B cell (primary cell): ENCODE data around the gene FUOM. TPM values are rescaled to one million over a fixed set of nuclear protein-coding genes. Genes with fewer than 3 reads are reported as not detected.

Experiments used
- ATAC-seq: fragments of 200-7000 bp; cut with Tn5 transposase; one replicate; pipeline ENCODE4 v1.10.0; 2021; ENCODE audit warnings: low read depth, mild to moderate bottlenecking, moderate number of reproducible peaks, moderate library complexity
- CTCF ChIA-PET: fragments of 350-600 bp; sonication (Branson Sonifier 250); formaldehyde crosslinking; loops from one replicate; lab custom pipeline; 2021; ENCODE audit warnings: antibody characterized with exemption, inconsistent platforms; lab: Charles Lee
- POLR2A ChIA-PET: fragments of 350-600 bp; sonication (Branson Sonifier 250); formaldehyde crosslinking; loops from one replicate; lab custom pipeline; 2021; ENCODE audit warnings: antibody characterized with exemption; lab: Charles Lee
- DNase-seq: peaks from one replicate; pipeline ENCODE4 v3.0.0; 2013
- H2AFZ ChIP-seq: 2 replicates; pipeline ENCODE4 v1.6.1; 2012; ENCODE audit warnings: mild to moderate bottlenecking, low read depth, low read length; ENCODE audit not compliant: insufficient read depth, poor library complexity, severe bottlenecking
- H3K27ac ChIP-seq, 2 donors: 1 replicate in 1 of 2; 2 replicates in 1 of 2; pipeline ENCODE4 v1.5.1; 2012 to 2013; ENCODE audit warnings: low read length in 2 of 2, mild to moderate bottlenecking in 2 of 2, moderate library complexity in 1 of 2
- H3K27me3 ChIP-seq, 4 experiments: fragments of 200-600 bp in 1 of 4; sonication (generic) in 1 of 4; replicated peaks in 1 of 4; 1 replicate in 2 of 4; 2 replicates in 2 of 4; pipeline versions ENCODE4 v1.6.1 to v1.7.0; 2013 to 2016; ENCODE audit warnings: low read length in 3 of 4, mild to moderate bottlenecking in 2 of 4, mixed read lengths in 1 of 4, moderate library complexity in 1 of 4; ENCODE audit not compliant: insufficient read depth in 4 of 4, control insufficient read depth in 3 of 4; ENCODE audit errors: control extremely low read depth in 1 of 4
- H3K36me3 ChIP-seq, 2 experiments: replicated peaks in 1 of 2; 1 replicate in 1 of 2; 2 replicates in 1 of 2; pipeline versions ENCODE4 v1.6.1 to v1.7.1; 2013; ENCODE audit warnings: low read length in 1 of 2; ENCODE audit not compliant: insufficient read depth in 2 of 2, control insufficient read depth in 1 of 2; ENCODE audit errors: control extremely low read depth in 1 of 2, extremely low read depth in 1 of 2
- H3K4me1 ChIP-seq, 2 donors: fragments of 200-600 bp in 1 of 2; sonication (generic) in 1 of 2; 1 replicate in 1 of 2; 2 replicates in 1 of 2; pipeline versions ENCODE4 v1.5.1 to v1.6.1; 2013 to 2017; ENCODE audit warnings: low read length in 2 of 2; ENCODE audit not compliant: control insufficient read depth in 2 of 2, insufficient read depth in 2 of 2
- H3K4me2 ChIP-seq: replicated peaks from 2 replicates; pipeline ENCODE3; 2012; ENCODE audit warnings: mild to moderate bottlenecking, low read depth, low read length; ENCODE audit not compliant: poor library complexity, severe bottlenecking
- H3K4me3 ChIP-seq, 5 experiments: fragments of 200-600 bp in 1 of 5; sonication (generic) in 1 of 5; 1 replicate in 3 of 5; 2 replicates in 2 of 5; pipeline versions ENCODE4 v1.5.1 to v1.7.0; 2011 to 2016; ENCODE audit warnings: low read length in 4 of 5, mild to moderate bottlenecking in 4 of 5, low read depth in 2 of 5, control low read depth in 1 of 5, moderate library complexity in 1 of 5; ENCODE audit not compliant: insufficient read depth in 1 of 5; ENCODE audit errors: control extremely low read depth in 1 of 5, extremely low read depth in 1 of 5
- H3K79me2 ChIP-seq: fragments of 200-600 bp; sonication (generic); one replicate; pipeline ENCODE4 v1.6.0; 2016; ENCODE audit warnings: low read length; ENCODE audit not compliant: control insufficient read depth, insufficient read depth
- H3K9ac ChIP-seq: fragments of 200-600 bp; sonication (generic); 2 replicates; pipeline ENCODE4 v1.6.1; 2017; ENCODE audit warnings: mild to moderate bottlenecking, low read length, moderate library complexity
- H3K9me3 ChIP-seq, 3 donors: one replicate each; pipeline versions ENCODE4 v1.6.1 to v1.7.1; 2013; ENCODE audit warnings: low read length in 2 of 3; ENCODE audit not compliant: control insufficient read depth in 2 of 3, insufficient read depth in 1 of 3; ENCODE audit errors: control extremely low read depth in 1 of 3
- H4K20me1 ChIP-seq: 2 replicates; pipeline ENCODE4 v1.6.0; 2012; ENCODE audit warnings: mild to moderate bottlenecking, low read length; ENCODE audit not compliant: insufficient read depth, control insufficient read depth, poor library complexity, severe bottlenecking
- H3K27ac Mint-ChIP-seq: one replicate; pipeline ENCODE4 v1.8.0; 2021; ENCODE audit warnings: mixed read lengths
- H3K27me3 Mint-ChIP-seq: one replicate; pipeline ENCODE4 v1.8.0; 2021; ENCODE audit warnings: mixed read lengths
- H3K4me1 Mint-ChIP-seq: one replicate; pipeline ENCODE4 v1.8.0; 2021; ENCODE audit warnings: mixed read lengths
- H3K4me3 Mint-ChIP-seq: one replicate; pipeline ENCODE4 v1.8.0; 2021; ENCODE audit warnings: mixed read lengths
- H3K9me3 Mint-ChIP-seq: one replicate; pipeline ENCODE4 v1.8.0; 2022; ENCODE audit warnings: mixed read lengths; ENCODE audit not compliant: insufficient read depth
- CTCF ChIP-seq: fragments of 200-600 bp; IDR thresholded peaks from one replicate; pipeline ENCODE4 v1.8.0; 2022; ENCODE audit warnings: antibody characterized with exemption, mild to moderate bottlenecking
- EZH2 ChIP-seq: IDR thresholded peaks from 2 replicates; pipeline ENCODE4 v1.6.1; 2012; ENCODE audit warnings: borderline replicate concordance, low read depth, mild to moderate bottlenecking, moderate library complexity, low read length; ENCODE audit not compliant: insufficient read depth, poor library complexity, severe bottlenecking
- WGBS: methylation state at CpG from one replicate; pipeline ENCODE4 v1.1.5; 2013; ENCODE audit warnings: missing lambda C conversion rate; ENCODE audit not compliant: insufficient coverage; 5-methylcytosine and 5-hydroxymethylcytosine counted together
- intact Hi-C: fragments of 100-400 bp; cut with micrococcal nuclease; formaldehyde crosslinking; loops from one replicate; pipeline ENCODE4 v1.10.0; 2022
- polyA plus RNA-seq: library from polyadenylated mRNA; depleted of rRNA; stranded (reverse); fragments of >200 nt; gene quantifications from 2 replicates; pipeline ENCODE4 v1.2.3, GENCODE V29; 2012
- total RNA-seq, 2 donors: library from RNA; stranded (reverse); fragments of 120-200 nt in 1 of 2; gene quantifications; 1 replicate in 1 of 2; 2 replicates in 1 of 2; pipeline versions ENCODE4 v1.2.3 to v1.2.4, GENCODE V29; 2013 to 2022

The FUOM gene
- total and polyA plus RNA-seq, 2 donors (not counting 1 experiment from before 2014, with no cell fraction given), result 23.8 to 30.7 TPM

GRCh38 chr10:133314911-133315310, 42.9 kb downstream of the FUOM start:
- Histone ChIP-seq H3K9me3 (peaks cover 0 to 12% (median 0%) of the 10 kb centered on the region in 3 donors), H3K79me2 (no peaks in the 10 kb centered on the region), H3K4me3 (no peak overlapping the region), H3K4me2 (no peak overlapping the region), H3K9ac (no peak overlapping the region), H4K20me1 (peaks cover 3% of the 10 kb centered on the region), H2AFZ (no peak overlapping the region), H3K36me3 (peaks cover 0 to 27% of the 10 kb centered on the region in 2 experiments), H3K4me1 (peaks cover 9 to 15% of the 10 kb centered on the region in 2 donors), H3K27me3 (peaks cover 0 to 14% (median 5%) of the 10 kb centered on the region in 4 experiments), H3K27ac (no peak overlapping the region)
- H3K4me1 Mint-ChIP-seq, result peaks cover 18% of the 10 kb centered on the region
- CTCF ChIA-PET, result interaction anchor here (0.8 to 4.2 kb wide), 7 partner anchors 14 to 183 kb away, joined by 3 to 21 read pairs (median 5); no protein-coding TSS in a partner anchor
- DNase-seq (no peak), ATAC-seq (no peak)
- peaks cover 2% of the 10 kb centered on the region for H3K9me3 Mint-ChIP-seq
- WGBS, result 97% methylated on average over 12 of the region's 12 CpGs
- peaks cover 11% of the 10 kb centered on the region for H3K27me3 Mint-ChIP-seq
- TF ChIP-seq EZH2 (no peak), CTCF (no peak)
- intact Hi-C loops, result loop anchor here (1.0 to 5.0 kb wide), 2 partner anchors 13 to 207 kb away; no protein-coding TSS in a partner anchor
- POLR2A ChIA-PET, result interaction anchor here (1.1 to 1.5 kb wide), 2 partner anchors 10 to 13 kb away, joined by 3 to 26 read pairs; no protein-coding TSS in a partner anchor
- no peak overlapping the region for H3K4me3 Mint-ChIP-seq
- no peak overlapping the region for H3K27ac Mint-ChIP-seq

- TF ChIP-seq CTCF, result no peak
- no peak for TF ChIP-seq EZH2
- ChIA-PET CTCF (interaction anchor here (0.9 to 4.2 kb wide), 3 partner anchors 15 to 169 kb away, joined by 3 to 21 read pairs (median 9); no protein-coding TSS in a partner anchor), POLR2A (no interaction called here)
- Histone ChIP-seq H2AFZ (no peak overlapping the region), H3K36me3 (peaks cover 0 to 31% of the 10 kb centered on the region in 2 experiments), H3K4me3 (no peak overlapping the region), H4K20me1 (peaks cover 10% of the 10 kb centered on the region), H3K79me2 (peaks cover 4% of the 10 kb centered on the region), H3K27me3 (no peaks in the 10 kb centered on the region), H3K4me2 (no peak overlapping the region), H3K9ac (no peak overlapping the region), H3K9me3 (peaks cover 0 to 10% (median 0%) of the 10 kb centered on the region in 3 donors), H3K4me1 (peaks cover 4 to 11% of the 10 kb centered on the region in 2 donors), H3K27ac (no peak overlapping the region)
- WGBS, result 89% methylated on average over 3 of the region's 4 CpGs
- Mint-ChIP-seq H3K4me1 (peaks cover 10% of the 10 kb centered on the region), H3K27ac (no peak overlapping the region), H3K4me3 (no peak overlapping the region), H3K27me3 (no peaks in the 10 kb centered on the region), H3K9me3 (peaks cover 2% of the 10 kb centered on the region)
- DNase-seq (no peak), ATAC-seq (no peak)
- intact Hi-C loops, result loop anchor here (5.0 kb wide), 1 partner anchor 209 kb away; no protein-coding TSS in a partner anchor
Observed at GRCh38 chr10:133313192-133313591, 44.6 kb downstream of the FUOM start.
